ENCODE data around the gene EYA2. TPM values are rescaled to one million over a fixed set of nuclear protein-coding genes. Genes with fewer than 3 reads are reported as not detected.

Gene EYA2
- total RNA-seq, 1 experiment from 2014 or later: not detected

DNA sequence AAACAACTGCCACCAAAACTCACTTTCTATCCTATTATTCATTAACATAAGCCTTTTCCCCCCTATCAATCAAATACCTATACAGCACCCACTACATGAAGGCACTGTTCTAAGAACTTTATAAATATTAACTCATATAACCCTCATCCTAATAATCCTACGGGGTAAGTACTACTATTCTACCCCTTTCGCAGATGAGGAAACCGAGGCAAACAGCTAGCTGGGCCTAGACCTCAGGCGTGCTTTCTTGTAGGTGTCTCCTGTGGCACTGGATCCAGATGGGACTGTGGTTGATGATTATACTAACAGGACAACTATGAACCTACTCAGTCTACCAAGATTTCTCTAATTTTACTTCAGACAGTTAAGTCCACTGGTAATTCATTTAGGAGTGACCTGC is 330.2 kb downstream of the EYA2 start:
- POLR2A ChIA-PET (ENCODE audit: low non-redundant PET): no interaction called here
- H3K36me3 ChIP-seq (ENCODE audit: insufficient read depth, low read length, poor library complexity, severe bottlenecking): peaks cover 47% of the 10 kb centered on the region
- H3K4me3 ChIP-seq (ENCODE audit: low read depth, low read length, poor library complexity, severe bottlenecking): no peak overlapping the region
- CTCF ChIA-PET: no interaction called here
- TF ChIP-seq EZH2 (IDR thresholded peaks at IDR 0.05; ENCODE audit: borderline replicate concordance, low read depth, low read length, poor library complexity, severe bottlenecking): no peak
- TF ChIP-seq, protein P1, sequence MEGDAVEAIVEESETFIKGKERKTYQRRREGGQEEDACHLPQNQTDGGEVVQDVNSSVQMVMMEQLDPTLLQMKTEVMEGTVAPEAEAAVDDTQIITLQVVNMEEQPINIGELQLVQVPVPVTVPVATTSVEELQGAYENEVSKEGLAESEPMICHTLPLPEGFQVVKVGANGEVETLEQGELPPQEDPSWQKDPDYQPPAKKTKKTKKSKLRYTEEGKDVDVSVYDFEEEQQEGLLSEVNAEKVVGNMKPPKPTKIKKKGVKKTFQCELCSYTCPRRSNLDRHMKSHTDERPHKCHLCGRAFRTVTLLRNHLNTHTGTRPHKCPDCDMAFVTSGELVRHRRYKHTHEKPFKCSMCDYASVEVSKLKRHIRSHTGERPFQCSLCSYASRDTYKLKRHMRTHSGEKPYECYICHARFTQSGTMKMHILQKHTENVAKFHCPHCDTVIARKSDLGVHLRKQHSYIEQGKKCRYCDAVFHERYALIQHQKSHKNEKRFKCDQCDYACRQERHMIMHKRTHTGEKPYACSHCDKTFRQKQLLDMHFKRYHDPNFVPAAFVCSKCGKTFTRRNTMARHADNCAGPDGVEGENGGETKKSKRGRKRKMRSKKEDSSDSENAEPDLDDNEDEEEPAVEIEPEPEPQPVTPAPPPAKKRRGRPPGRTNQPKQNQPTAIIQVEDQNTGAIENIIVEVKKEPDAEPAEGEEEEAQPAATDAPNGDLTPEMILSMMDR (conservative IDR thresholded peaks at IDR 0.05; ENCODE audit: low read depth, low read length): no peak
- BruUV-seq (replicated peaks): no TSS peak
- no peaks in the 10 kb centered on the region for H3K4me1 ChIP-seq (ENCODE audit: insufficient read depth, low read length, poor library complexity, severe bottlenecking)
- no peaks in the 10 kb centered on the region for H3K9me3 ChIP-seq (ENCODE audit: low read depth, low read length, poor library complexity, severe bottlenecking)
- intact Hi-C loops (cut with micrococcal nuclease; ENCODE audit: unreplicated experiment): loop anchor here (5.0 kb wide), 1 partner anchor 402 kb away; no protein-coding TSS in a partner anchor
- no peaks in the 10 kb centered on the region for H3K27me3 ChIP-seq (replicated peaks; ENCODE audit: insufficient read depth, low read depth, low read length, poor library complexity)
- DNase-seq (ENCODE audit: low spot score): no peak
- H3K27ac ChIP-seq (ENCODE audit: low read depth, low read length, poor library complexity, severe bottlenecking): no peak overlapping the region

DNA sequence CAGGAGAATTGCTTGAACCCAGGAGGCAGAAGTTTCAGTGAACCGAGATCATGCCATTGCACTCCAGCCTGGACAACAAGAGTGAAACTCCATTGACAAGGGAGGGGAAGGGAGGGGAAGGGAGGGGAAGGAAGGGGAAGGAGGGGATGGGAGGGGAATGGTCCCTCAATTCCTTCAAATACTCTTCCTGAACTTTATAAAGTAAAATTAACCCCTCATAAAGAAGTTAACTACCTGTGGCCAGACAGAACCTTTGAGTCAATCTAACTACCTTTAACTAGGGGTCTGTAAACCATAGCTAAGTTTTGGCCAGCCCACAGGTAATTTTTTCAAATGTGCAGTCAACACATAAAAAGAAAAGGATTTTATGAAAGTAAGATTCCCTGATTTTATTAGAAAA is 330.8 kb downstream of the EYA2 start:
- ChIA-PET POLR2A (ENCODE audit: low non-redundant PET) (no interaction called here), CTCF (no interaction called here)
- Histone ChIP-seq H3K36me3 (ENCODE audit: insufficient read depth, low read length, poor library complexity, severe bottlenecking) (peaks cover 45% of the 10 kb centered on the region), H3K27ac (ENCODE audit: low read depth, low read length, poor library complexity, severe bottlenecking) (no peak overlapping the region), H3K27me3 (replicated peaks; ENCODE audit: insufficient read depth, low read depth, low read length, poor library complexity) (no peaks in the 10 kb centered on the region), H3K4me1 (ENCODE audit: insufficient read depth, low read length, poor library complexity, severe bottlenecking) (no peaks in the 10 kb centered on the region), H3K9me3 (ENCODE audit: low read depth, low read length, poor library complexity, severe bottlenecking) (no peaks in the 10 kb centered on the region), H3K4me3 (ENCODE audit: low read depth, low read length, poor library complexity, severe bottlenecking) (no peak overlapping the region)
- TF ChIP-seq, protein P1 (conservative IDR thresholded peaks at IDR 0.05; ENCODE audit: low read depth, low read length): no peak
- no peak for TF ChIP-seq EZH2 (IDR thresholded peaks at IDR 0.05; ENCODE audit: borderline replicate concordance, low read depth, low read length, poor library complexity, severe bottlenecking)
- no TSS peak for BruUV-seq (replicated peaks)
- intact Hi-C loops (cut with micrococcal nuclease; ENCODE audit: unreplicated experiment): no loop called here
- DNase-seq (ENCODE audit: low spot score): no peak

DNA sequence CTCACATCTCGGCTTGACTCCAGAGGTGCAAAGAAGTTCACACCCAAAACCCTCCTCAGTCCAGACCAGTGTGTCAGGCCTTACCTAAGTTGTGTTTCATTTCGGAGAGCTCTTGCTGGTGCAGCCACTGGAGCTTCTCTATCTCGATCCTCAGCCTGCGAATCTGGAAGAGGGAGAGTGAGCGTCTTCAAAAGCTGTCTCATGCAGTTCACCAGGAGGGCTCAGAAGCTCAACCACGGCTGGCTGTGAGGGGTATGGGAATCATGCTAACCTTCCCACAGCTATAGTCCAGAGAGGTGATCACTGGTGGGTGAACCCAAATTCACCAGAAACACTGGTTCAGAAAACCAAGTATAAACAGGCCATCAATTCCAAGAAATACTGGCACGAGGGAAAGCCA is 332.5 kb downstream of the EYA2 start:
- POLR2A ChIA-PET (ENCODE audit: low non-redundant PET): no interaction called here
- intact Hi-C loops (cut with micrococcal nuclease; ENCODE audit: unreplicated experiment): no loop called here
- BruUV-seq (replicated peaks): no TSS peak
- Histone ChIP-seq H3K27me3 (replicated peaks; ENCODE audit: insufficient read depth, low read depth, low read length, poor library complexity) (no peaks in the 10 kb centered on the region), H3K9me3 (ENCODE audit: low read depth, low read length, poor library complexity, severe bottlenecking) (no peaks in the 10 kb centered on the region), H3K4me1 (ENCODE audit: insufficient read depth, low read length, poor library complexity, severe bottlenecking) (no peaks in the 10 kb centered on the region), H3K4me3 (ENCODE audit: low read depth, low read length, poor library complexity, severe bottlenecking) (no peak overlapping the region), H3K27ac (ENCODE audit: low read depth, low read length, poor library complexity, severe bottlenecking) (no peak overlapping the region), H3K36me3 (ENCODE audit: insufficient read depth, low read length, poor library complexity, severe bottlenecking) (peaks cover 38% of the 10 kb centered on the region)
- CTCF ChIA-PET: no interaction called here
- no peak for DNase-seq (ENCODE audit: low spot score)
- TF ChIP-seq, protein P1 (conservative IDR thresholded peaks at IDR 0.05; ENCODE audit: low read depth, low read length): no peak
- TF ChIP-seq EZH2 (IDR thresholded peaks at IDR 0.05; ENCODE audit: borderline replicate concordance, low read depth, low read length, poor library complexity, severe bottlenecking): no peak

All from A673 (cell line).